SK-N-SH treated with all-trans-retinoic acid at 6 μM for 48 hours (cell line): ENCODE results near the gene CAV1.

Experiments used
- ARNTL ChIP-seq: fragments of 450-650 bp; formaldehyde crosslinking; IDR thresholded peaks from 2 replicates; pipeline ENCODE4 v1.5.0; 2020; ENCODE audit warnings: low read depth, mild to moderate bottlenecking, moderate library complexity, borderline replicate concordance
- BACH2 ChIP-seq: fragments of 250-450 bp; sonication (Bioruptor Pico); IDR thresholded peaks from 2 replicates; pipeline ENCODE4 v1.9.0; 2021; ENCODE audit warnings: mild to moderate bottlenecking, borderline replicate concordance
- CREB5 ChIP-seq: fragments of 250-450 bp; sonication (Bioruptor Pico); IDR thresholded peaks from 2 replicates; pipeline ENCODE4 v1.5.1; 2020; ENCODE audit warnings: low read depth, mild to moderate bottlenecking, moderate library complexity
- CSDC2 ChIP-seq: fragments of 250-450 bp; sonication (Bioruptor Pico); IDR thresholded peaks from 2 replicates; pipeline ENCODE4 v1.5.0; 2020; ENCODE audit warnings: mild to moderate bottlenecking, moderate library complexity
- CSRNP3 ChIP-seq: fragments of 250-450 bp; sonication (Bioruptor Pico); IDR thresholded peaks from 2 replicates; pipeline ENCODE4 v1.5.1; 2021; ENCODE audit warnings: mild to moderate bottlenecking, moderate library complexity
- ESRRG ChIP-seq: fragments of 250-450 bp; sonication (Bioruptor Pico); IDR thresholded peaks from 2 replicates; pipeline ENCODE4 v1.6.1; 2021; ENCODE audit warnings: mild to moderate bottlenecking
- GLIS3 ChIP-seq: fragments of 250-450 bp; sonication (Bioruptor Pico); IDR thresholded peaks from 2 replicates; pipeline ENCODE4 v1.5.0; 2020; ENCODE audit warnings: mild to moderate bottlenecking, moderate library complexity
- PPARA ChIP-seq: fragments of 250-450 bp; sonication (Bioruptor Pico); IDR thresholded peaks from 2 replicates; pipeline ENCODE4 v1.5.0; 2020; ENCODE audit warnings: mild to moderate bottlenecking, borderline replicate concordance
- RARB ChIP-seq: fragments of 250-450 bp; sonication (Bioruptor Pico); IDR thresholded peaks from 2 replicates; pipeline ENCODE4 v1.8.0; 2021; ENCODE audit warnings: mild to moderate bottlenecking, moderate library complexity
- ZC3H10 ChIP-seq: fragments of 250-450 bp; sonication (Bioruptor Pico); IDR thresholded peaks from 2 replicates; pipeline ENCODE4 v1.5.1; 2021; ENCODE audit warnings: mild to moderate bottlenecking, moderate library complexity
- ZFP3 ChIP-seq: fragments of 250-450 bp; sonication (Bioruptor Pico); IDR thresholded peaks from 2 replicates; pipeline ENCODE4 v1.5.0; 2020; ENCODE audit warnings: mild to moderate bottlenecking, moderate library complexity
- ZNF565 ChIP-seq: fragments of 450-650 bp; formaldehyde crosslinking; conservative IDR thresholded peaks from 2 replicates; pipeline ENCODE4 v1.5.0; 2020; ENCODE audit warnings: low read depth, mild to moderate bottlenecking, moderate library complexity

DNA sequence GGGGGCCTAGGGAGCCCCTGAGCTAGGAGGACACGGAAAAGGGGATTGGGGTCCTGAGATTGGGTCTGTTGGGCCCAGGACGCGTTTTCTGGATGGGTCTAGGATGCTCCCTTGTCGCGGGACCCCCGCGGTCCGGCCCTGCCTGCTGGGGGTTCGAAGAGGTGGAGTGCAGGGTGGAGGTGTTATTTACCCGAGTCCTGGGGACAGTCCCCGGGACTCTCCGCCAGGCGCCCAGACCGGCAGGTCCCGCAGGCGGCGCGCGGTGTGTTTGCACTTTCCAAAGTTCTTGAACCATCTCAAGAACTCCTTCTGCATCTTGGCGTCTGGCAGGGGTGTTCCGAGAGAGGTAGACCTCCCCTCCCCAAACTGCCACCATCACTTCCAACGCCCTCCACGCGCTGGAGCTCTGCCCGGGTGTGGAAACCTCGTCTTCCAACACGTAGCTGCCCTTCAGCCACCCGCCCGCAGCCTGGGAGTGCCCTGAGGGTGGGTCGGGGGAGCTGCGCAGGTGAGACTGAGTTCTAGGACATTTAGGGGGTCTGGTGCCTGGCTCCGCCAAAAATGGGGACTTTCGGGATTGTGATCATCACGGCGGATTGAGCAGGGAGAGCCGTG lies 569 bp downstream of the CAV1 start:
- no peak for TF ChIP-seq ZFP3
- no peak for TF ChIP-seq ESRRG (CRISPR knock-in tag)
- TF ChIP-seq BACH2 (CRISPR knock-in tag) = no peak
- no peak for TF ChIP-seq CREB5 (CRISPR knock-in tag)
- no peak for TF ChIP-seq ZNF565
- no peak for TF ChIP-seq PPARA (CRISPR knock-in tag)
- no peak for TF ChIP-seq CSDC2
- TF ChIP-seq RARB (CRISPR knock-in tag) = no peak
- no peak for TF ChIP-seq CSRNP3 (CRISPR knock-in tag)
- TF ChIP-seq GLIS3 = no peak
- no peak for TF ChIP-seq ARNTL (CRISPR knock-in tag)
- TF ChIP-seq ZC3H10 = no peak
